ENCODE measurements around the gene GPC6. TPM values are rescaled to one million over a fixed set of nuclear protein-coding genes. Genes with fewer than 3 reads are reported as not detected.

Gene GPC6
- total RNA-seq, 2 donors from 2014 or later: 3.4 to 5.3 TPM

- Histone ChIP-seq H3K4me3 (no peak overlapping the region), H3K36me3 (no peaks in the 10 kb centered on the region), H3K27me3 (replicated peaks; ENCODE audit: insufficient read depth) (no peaks in the 10 kb centered on the region), H3K27ac (no peak overlapping the region), H3K4me1 (replicated peaks) (no peaks in the 10 kb centered on the region), H3K9me3 (no peaks in the 10 kb centered on the region)
- intact Hi-C loops (cut with DNase I): no loop called here
- TF ChIP-seq POLR2AphosphoS5 (IDR thresholded peaks at IDR 0.05) (no peak), POLR2A (IDR thresholded peaks at IDR 0.05) (no peak)
- TF ChIP-seq, protein P1, sequence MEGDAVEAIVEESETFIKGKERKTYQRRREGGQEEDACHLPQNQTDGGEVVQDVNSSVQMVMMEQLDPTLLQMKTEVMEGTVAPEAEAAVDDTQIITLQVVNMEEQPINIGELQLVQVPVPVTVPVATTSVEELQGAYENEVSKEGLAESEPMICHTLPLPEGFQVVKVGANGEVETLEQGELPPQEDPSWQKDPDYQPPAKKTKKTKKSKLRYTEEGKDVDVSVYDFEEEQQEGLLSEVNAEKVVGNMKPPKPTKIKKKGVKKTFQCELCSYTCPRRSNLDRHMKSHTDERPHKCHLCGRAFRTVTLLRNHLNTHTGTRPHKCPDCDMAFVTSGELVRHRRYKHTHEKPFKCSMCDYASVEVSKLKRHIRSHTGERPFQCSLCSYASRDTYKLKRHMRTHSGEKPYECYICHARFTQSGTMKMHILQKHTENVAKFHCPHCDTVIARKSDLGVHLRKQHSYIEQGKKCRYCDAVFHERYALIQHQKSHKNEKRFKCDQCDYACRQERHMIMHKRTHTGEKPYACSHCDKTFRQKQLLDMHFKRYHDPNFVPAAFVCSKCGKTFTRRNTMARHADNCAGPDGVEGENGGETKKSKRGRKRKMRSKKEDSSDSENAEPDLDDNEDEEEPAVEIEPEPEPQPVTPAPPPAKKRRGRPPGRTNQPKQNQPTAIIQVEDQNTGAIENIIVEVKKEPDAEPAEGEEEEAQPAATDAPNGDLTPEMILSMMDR (IDR thresholded peaks at IDR 0.05): no peak
- WGBS: 79% methylated on average over 4 of the region's 4 CpGs
- DNase-seq (ENCODE audit: low spot score): no peak
Measured at GRCh38 chr13:93289053-93289452, 62.4 kb downstream of the GPC6 start.

DNA sequence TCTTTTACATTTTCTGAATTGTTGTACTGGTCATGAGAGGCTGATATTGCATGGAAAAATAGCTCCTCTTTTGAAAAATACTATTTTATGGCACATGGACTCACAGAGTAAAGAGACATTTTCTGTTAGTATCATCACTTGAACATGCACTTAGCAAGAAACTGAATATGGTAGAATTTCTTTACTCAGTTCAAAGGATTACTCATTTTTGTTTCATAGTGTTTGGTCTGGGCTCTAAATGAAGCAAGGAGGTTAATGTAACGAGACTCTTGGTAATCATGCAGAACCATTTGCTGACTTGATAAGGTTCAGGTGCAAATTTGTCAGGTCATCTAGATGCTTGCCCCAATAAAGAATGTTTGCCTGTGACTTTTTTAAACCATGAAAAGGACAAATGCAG, 63.2 kb downstream of the GPC6 start:
- H3K4me3 ChIP-seq: no peak overlapping the region
- no peaks in the 10 kb centered on the region for H3K27me3 ChIP-seq (replicated peaks; ENCODE audit: insufficient read depth)
- no peaks in the 10 kb centered on the region for H3K9me3 ChIP-seq
- intact Hi-C loops (cut with DNase I): no loop called here
- TF ChIP-seq, protein P1 (IDR thresholded peaks at IDR 0.05): no peak
- TF ChIP-seq POLR2AphosphoS5 (IDR thresholded peaks at IDR 0.05) (no peak), POLR2A (IDR thresholded peaks at IDR 0.05) (no peak)
- no peaks in the 10 kb centered on the region for H3K4me1 ChIP-seq (replicated peaks)
- H3K36me3 ChIP-seq: no peaks in the 10 kb centered on the region
- DNase-seq (ENCODE audit: low spot score): no peak
- H3K27ac ChIP-seq: no peak overlapping the region
- WGBS: 61% methylated on average over 1 of the region's 1 CpG

DNA sequence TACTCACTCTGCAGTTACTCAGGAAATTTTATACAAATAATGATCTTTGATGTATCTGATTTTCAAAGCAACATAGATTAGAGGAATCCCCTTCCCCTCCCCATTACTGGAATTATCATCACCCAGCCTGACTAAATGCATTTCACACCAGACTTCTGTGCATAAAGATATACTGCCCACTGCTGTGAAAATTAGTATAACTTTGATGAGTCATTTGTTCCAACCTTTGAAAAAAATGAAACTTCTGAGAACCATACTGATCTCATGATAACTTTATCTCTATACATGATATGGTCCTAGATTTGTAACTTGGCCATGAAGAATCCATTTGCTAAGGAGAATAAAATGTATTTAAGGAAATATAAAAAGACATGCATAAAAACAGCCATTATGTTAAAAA, 63.9 kb downstream of the GPC6 start:
- Histone ChIP-seq H3K9me3 (no peaks in the 10 kb centered on the region), H3K27ac (no peak overlapping the region), H3K27me3 (replicated peaks; ENCODE audit: insufficient read depth) (no peaks in the 10 kb centered on the region), H3K4me1 (replicated peaks) (no peaks in the 10 kb centered on the region), H3K4me3 (no peak overlapping the region), H3K36me3 (no peaks in the 10 kb centered on the region)
- DNase-seq (ENCODE audit: low spot score): no peak
- TF ChIP-seq POLR2A (IDR thresholded peaks at IDR 0.05): no peak
- TF ChIP-seq POLR2AphosphoS5 (IDR thresholded peaks at IDR 0.05): no peak
- TF ChIP-seq, protein P1 (IDR thresholded peaks at IDR 0.05): no peak
- intact Hi-C loops (cut with DNase I): no loop called here

DNA sequence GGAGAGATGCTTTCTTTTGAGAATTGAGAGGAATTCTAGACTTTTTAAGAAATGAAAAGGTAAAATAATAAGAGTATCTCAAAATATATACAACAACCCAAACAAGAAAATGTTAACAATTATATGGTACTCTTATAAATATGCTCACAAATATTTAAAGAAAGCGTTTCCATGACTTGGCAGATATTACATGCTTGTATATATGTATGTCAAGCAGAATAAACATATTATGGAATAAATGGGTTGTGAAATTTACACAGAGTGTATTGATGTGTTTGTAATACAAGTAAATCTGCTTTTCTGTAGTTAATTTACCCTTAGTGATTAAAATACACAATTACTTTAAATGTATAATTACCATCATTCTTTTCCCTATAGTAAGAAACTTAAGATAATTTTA, 65.8 kb downstream of the GPC6 start:
- no peak for DNase-seq (ENCODE audit: low spot score)
- Histone ChIP-seq H3K4me3 (no peak overlapping the region), H3K36me3 (no peaks in the 10 kb centered on the region), H3K4me1 (replicated peaks) (no peaks in the 10 kb centered on the region), H3K27ac (no peak overlapping the region), H3K9me3 (no peaks in the 10 kb centered on the region), H3K27me3 (replicated peaks; ENCODE audit: insufficient read depth) (no peaks in the 10 kb centered on the region)
- WGBS: 81% methylated on average over 1 of the region's 1 CpG
- intact Hi-C loops (cut with DNase I): no loop called here
- TF ChIP-seq POLR2AphosphoS5 (IDR thresholded peaks at IDR 0.05): no peak
- no peak for TF ChIP-seq POLR2A (IDR thresholded peaks at IDR 0.05)
- TF ChIP-seq, protein P1 (IDR thresholded peaks at IDR 0.05): no peak

GRCh38 chr13:93293710-93294109, 67.1 kb downstream of the GPC6 start:
- Histone ChIP-seq H3K27me3 (replicated peaks; ENCODE audit: insufficient read depth) (no peaks in the 10 kb centered on the region), H3K36me3 (no peaks in the 10 kb centered on the region), H3K4me1 (replicated peaks) (no peaks in the 10 kb centered on the region), H3K9me3 (no peaks in the 10 kb centered on the region), H3K4me3 (no peak overlapping the region), H3K27ac (no peak overlapping the region)
- intact Hi-C loops (cut with DNase I): no loop called here
- TF ChIP-seq POLR2A (IDR thresholded peaks at IDR 0.05): no peak
- TF ChIP-seq, protein P1 (IDR thresholded peaks at IDR 0.05): no peak
- TF ChIP-seq POLR2AphosphoS5 (IDR thresholded peaks at IDR 0.05): no peak
- 74% methylated on average over 1 of the region's 1 CpG for WGBS
- DNase-seq (ENCODE audit: low spot score): no peak
